Omental fat pad (tissue), 4 donors: Measurements from ENCODE around the gene TRPM3. TPM values are rescaled to one million over a fixed set of nuclear protein-coding genes. Genes with fewer than 3 reads are reported as not detected.
A peak's percentile ranks its signal among the peaks of the same experiment; 100 is the strongest.

Experiments
- ATAC-seq: fragments of 150-250 bp; one replicate; pipeline ENCODE4 v1.9.1; 2016; ENCODE audit warnings: mild to moderate bottlenecking, moderate library complexity; ENCODE audit not compliant: low FRiP score
- DNase-seq: peaks from one replicate; pipeline ENCODE4 v3.0.0-alpha.2; 2019; ENCODE audit warnings: low spot score
- CTCF ChIP-seq, 3 donors: fragments of 450-650 bp; IDR thresholded peaks; one replicate each; pipeline ENCODE4 v1.5.1; 2016 to 2017; ENCODE audit warnings: antibody characterized with exemption in 3 of 3, mild to moderate bottlenecking in 3 of 3, moderate library complexity in 2 of 3
- total RNA-seq, 4 donors: library from RNA; depleted of rRNA; stranded (reverse); fragments of >200 nt; gene quantifications; one replicate each; pipeline ENCODE4 v1.1.0, GENCODE V29; 2016

Gene TRPM3
- total RNA-seq, 4 donors from 2014 or later = 0.60 to 9.3 (median 1.5) TPM

GRCh38 chr9:70936536-70936935 is 184.9 kb downstream of the TRPM3 start:
- ATAC-seq (no peak), DNase-seq (no peak)
- no peak for TF ChIP-seq CTCF (IDR thresholded peaks at IDR 0.05)

GRCh38 chr9:70935856-70936255 is 185.6 kb downstream of the TRPM3 start:
- TF ChIP-seq CTCF (IDR thresholded peaks at IDR 0.05) = no peak
- DNase-seq = no peak
- ATAC-seq = peak; percentile 79

GRCh38 chr9:70934642-70935041 is 186.8 kb downstream of the TRPM3 start:
- TF ChIP-seq CTCF (IDR thresholded peaks at IDR 0.05) = no peak
- ATAC-seq = no peak
- no peak for DNase-seq

- no peak for ATAC-seq
- no peak for DNase-seq
- no peak for TF ChIP-seq CTCF (IDR thresholded peaks at IDR 0.05)
Measured at GRCh38 chr9:70933321-70933720, 188.1 kb downstream of the TRPM3 start.

GRCh38 chr9:70932097-70932496 is 189.3 kb downstream of the TRPM3 start:
- no peak for TF ChIP-seq CTCF (IDR thresholded peaks at IDR 0.05)
- no peak for DNase-seq
- no peak for ATAC-seq

GRCh38 chr9:70927530-70927929 is 193.9 kb downstream of the TRPM3 start:
- TF ChIP-seq CTCF (IDR thresholded peaks at IDR 0.05) = no peak
- DNase-seq (no peak), ATAC-seq (no peak)

- ATAC-seq = peak; percentile 93
- no peak for DNase-seq
- TF ChIP-seq CTCF (IDR thresholded peaks at IDR 0.05) = no peak
Measured at GRCh38 chr9:70924895-70925547, 196.4 kb downstream of the TRPM3 start.
